ENCODE measurements around the gene RIOK1. TPM values are rescaled to one million over a fixed set of nuclear protein-coding genes. Genes with fewer than 3 reads are reported as not detected.

Gene RIOK1
- total and polyA plus RNA-seq, 2 of the 13 experiments (the other 11 are each of a cell fraction or from before 2014, with no cell fraction given) = 9.4 to 37.8 TPM

GRCh38 chr6:7389451-7390225 is at the start of gene RIOK1, which contains the start of gene CAGE1 (continued):
- TF ChIP-seq IRX3 (CRISPR knock-in tag; IDR thresholded peaks at IDR 0.05; ENCODE audit: borderline replicate concordance, low read depth) (peak; percentile 87; the same call in 1 of the 2 replicates), FIP1L1 (IDR thresholded peaks at IDR 0.05; ENCODE audit: borderline replicate concordance, insufficient read depth, low read depth, low read length) (no peak), ZBTB33 (CRISPR knock-in tag; IDR thresholded peaks at IDR 0.05) (peak; percentile 13; the same call in 1 of the 2 replicates), KDM2A (CRISPR knock-in tag; IDR thresholded peaks at IDR 0.05; ENCODE audit: borderline replicate concordance, low read depth) (peak; percentile 94), SMYD3 (CRISPR knock-in tag; IDR thresholded peaks at IDR 0.05) (peak; percentile 65), ATF5 (CRISPR knock-in tag; IDR thresholded peaks at IDR 0.05; ENCODE audit: low read depth) (peak; percentile 59; the same call in 1 of the 2 replicates), DDIT3 (CRISPR knock-in tag; IDR thresholded peaks at IDR 0.05) (no peak), ZNF563 (CRISPR knock-in tag; IDR thresholded peaks at IDR 0.05) (peak; percentile 90), AGO2 (optimal IDR thresholded peaks at IDR 0.05; ENCODE audit: low read depth, low read length) (peak; percentile 83), ATAD3A (CRISPR knock-in tag; IDR thresholded peaks at IDR 0.05) (no peak), ZFP1 (CRISPR knock-in tag; IDR thresholded peaks at IDR 0.05) (no peak), ZSCAN25 (CRISPR knock-in tag; IDR thresholded peaks at IDR 0.05) (peak; percentile 77), ZNF607 (CRISPR knock-in tag; IDR thresholded peaks at IDR 0.05; ENCODE audit: borderline replicate concordance) (peak; percentile 97), ZBTB39 (CRISPR knock-in tag; IDR thresholded peaks at IDR 0.05) (peak; percentile 75; the same call in 1 of the 2 replicates), TOE1 (CRISPR knock-in tag; IDR thresholded peaks at IDR 0.05) (no peak), ZNF747 (CRISPR knock-in tag; IDR thresholded peaks at IDR 0.05; ENCODE audit: borderline replicate concordance) (peak; percentile 99), SATB2 (CRISPR knock-in tag; IDR thresholded peaks at IDR 0.05) (no peak), ZFX (CRISPR knock-in tag; IDR thresholded peaks at IDR 0.05; ENCODE audit: low read depth) (peak; percentile 99), TAF15 (IDR thresholded peaks at IDR 0.05; ENCODE audit: low read depth, low read length, poor library complexity, severe bottlenecking) (peak; percentile 96)
- TF ChIP-seq, protein P1, sequence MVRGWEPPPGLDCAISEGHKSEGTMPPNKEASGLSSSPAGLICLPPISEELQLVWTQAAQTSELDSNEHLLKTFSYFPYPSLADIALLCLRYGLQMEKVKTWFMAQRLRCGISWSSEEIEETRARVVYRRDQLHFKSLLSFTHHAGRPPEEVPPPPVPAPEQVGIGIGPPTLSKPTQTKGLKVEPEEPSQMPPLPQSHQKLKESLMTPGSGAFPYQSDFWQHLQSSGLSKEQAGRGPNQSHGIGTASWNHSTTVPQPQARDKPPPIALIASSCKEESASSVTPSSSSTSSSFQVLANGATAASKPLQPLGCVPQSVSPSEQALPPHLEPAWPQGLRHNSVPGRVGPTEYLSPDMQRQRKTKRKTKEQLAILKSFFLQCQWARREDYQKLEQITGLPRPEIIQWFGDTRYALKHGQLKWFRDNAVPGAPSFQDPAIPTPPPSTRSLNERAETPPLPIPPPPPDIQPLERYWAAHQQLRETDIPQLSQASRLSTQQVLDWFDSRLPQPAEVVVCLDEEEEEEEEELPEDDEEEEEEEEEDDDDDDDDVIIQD (CRISPR knock-in tag; IDR thresholded peaks at IDR 0.05; ENCODE audit: low read depth) = peak; percentile 84

All from HepG2 (cell line).